CD4-positive, alpha-beta T cell (primary cell): ENCODE results near the gene TCHH. TPM values are rescaled to one million over a fixed set of nuclear protein-coding genes. Genes with fewer than 3 reads are reported as not detected.

Source experiments
- ATAC-seq: fragments of 200-7000 bp; cut with Tn5 transposase; one replicate; pipeline ENCODE4 v1.10.0; 2022; ENCODE audit warnings: mild to moderate bottlenecking; ENCODE audit not compliant: poor library complexity
- CTCF ChIA-PET: fragments of 350-600 bp; sonication (Branson Sonifier 250); formaldehyde crosslinking; loops from one replicate; lab custom pipeline; 2021; ENCODE audit warnings: antibody characterized with exemption, inconsistent platforms; lab: Charles Lee
- POLR2A ChIA-PET: fragments of 350-600 bp; sonication (Branson Sonifier 250); formaldehyde crosslinking; loops from one replicate; lab custom pipeline; 2021; ENCODE audit warnings: antibody characterized with exemption, inconsistent platforms; lab: Charles Lee
- DNase-seq, 14 experiments: peaks; one replicate each; pipeline ENCODE4 v3.0.0-alpha.2; 2013 to 2020; ENCODE audit warnings: mixed read lengths in 2 of 14
- H3K27ac ChIP-seq, 2 donors: one replicate each; pipeline versions ENCODE4 v1.5.1 to v1.7.0; 2013; ENCODE audit warnings: low read length in 2 of 2, low read depth in 1 of 2, mild to moderate bottlenecking in 1 of 2
- H3K27me3 ChIP-seq, 2 experiments: 1 replicate in 1 of 2; 2 replicates in 1 of 2; pipeline versions ENCODE4 v1.6.1 to v1.7.0; 2013; ENCODE audit warnings: low read length in 2 of 2, control low read depth in 1 of 2, mild to moderate bottlenecking in 1 of 2, moderate library complexity in 1 of 2; ENCODE audit not compliant: insufficient read depth in 2 of 2, control insufficient read depth in 1 of 2
- H3K36me3 ChIP-seq: one replicate; pipeline ENCODE4 v1.6.1; 2013; ENCODE audit warnings: low read length, control low read depth; ENCODE audit not compliant: insufficient read depth
- H3K4me1 ChIP-seq: one replicate; pipeline ENCODE4 v1.6.1; 2013; ENCODE audit warnings: low read length, control low read depth; ENCODE audit not compliant: insufficient read depth
- H3K4me3 ChIP-seq: one replicate; pipeline ENCODE4 v1.5.1; 2013; ENCODE audit warnings: mild to moderate bottlenecking, low read length, moderate library complexity
- H3K9me3 ChIP-seq, 2 experiments: 1 replicate in 1 of 2; 2 replicates in 1 of 2; pipeline versions ENCODE4 v1.6.1 to v1.7.0; 2013; ENCODE audit warnings: low read length in 2 of 2, mild to moderate bottlenecking in 2 of 2, control low read depth in 1 of 2, moderate library complexity in 1 of 2; ENCODE audit not compliant: control insufficient read depth in 1 of 2, insufficient read depth in 1 of 2
- H3K27ac Mint-ChIP-seq: one replicate; pipeline ENCODE4 v1.8.0; 2020; ENCODE audit warnings: mixed read lengths
- H3K27me3 Mint-ChIP-seq: one replicate; pipeline ENCODE4 v1.8.0; 2021; ENCODE audit warnings: mixed read lengths
- H3K36me3 Mint-ChIP-seq: one replicate; pipeline ENCODE4 v1.8.0; 2021; ENCODE audit warnings: low read depth, mixed read lengths
- H3K4me1 Mint-ChIP-seq: one replicate; pipeline ENCODE4 v1.8.0; 2021; ENCODE audit warnings: low read depth, mixed read lengths
- H3K4me3 Mint-ChIP-seq: one replicate; pipeline ENCODE4 v1.8.0; 2020; ENCODE audit warnings: mild to moderate bottlenecking, mixed read lengths
- H3K9me3 Mint-ChIP-seq: one replicate; pipeline ENCODE4 v1.8.0; 2020; ENCODE audit warnings: mixed read lengths
- CTCF ChIP-seq: fragments of 200-600 bp; IDR thresholded peaks from one replicate; pipeline ENCODE4 v1.8.0; 2022; ENCODE audit warnings: antibody characterized with exemption, mild to moderate bottlenecking
- intact Hi-C, 2 experiments: fragments of 100-400 bp; cut with DNase I in 1 of 2; cut with micrococcal nuclease in 1 of 2; formaldehyde crosslinking; loops; one replicate each; pipeline versions ENCODE4 v1.15.1 to v1.9.0; 2023 to 2025; cut with DNase I, micrococcal nuclease
- polyA plus RNA-seq, 2 donors: library from polyadenylated mRNA; unstranded; fragments of 120-200 nt; gene quantifications; one replicate each; pipeline ENCODE4 v1.2.1, GENCODE V29; 2013
- total RNA-seq, 174 experiments: library from RNA in 2 of 174; stranded (reverse) in 2 of 174; gene quantifications; one replicate each; pipeline ENCODE4 v1.2.3 and lab custom pipeline; 2021 to 2026

The TCHH gene, protein sequence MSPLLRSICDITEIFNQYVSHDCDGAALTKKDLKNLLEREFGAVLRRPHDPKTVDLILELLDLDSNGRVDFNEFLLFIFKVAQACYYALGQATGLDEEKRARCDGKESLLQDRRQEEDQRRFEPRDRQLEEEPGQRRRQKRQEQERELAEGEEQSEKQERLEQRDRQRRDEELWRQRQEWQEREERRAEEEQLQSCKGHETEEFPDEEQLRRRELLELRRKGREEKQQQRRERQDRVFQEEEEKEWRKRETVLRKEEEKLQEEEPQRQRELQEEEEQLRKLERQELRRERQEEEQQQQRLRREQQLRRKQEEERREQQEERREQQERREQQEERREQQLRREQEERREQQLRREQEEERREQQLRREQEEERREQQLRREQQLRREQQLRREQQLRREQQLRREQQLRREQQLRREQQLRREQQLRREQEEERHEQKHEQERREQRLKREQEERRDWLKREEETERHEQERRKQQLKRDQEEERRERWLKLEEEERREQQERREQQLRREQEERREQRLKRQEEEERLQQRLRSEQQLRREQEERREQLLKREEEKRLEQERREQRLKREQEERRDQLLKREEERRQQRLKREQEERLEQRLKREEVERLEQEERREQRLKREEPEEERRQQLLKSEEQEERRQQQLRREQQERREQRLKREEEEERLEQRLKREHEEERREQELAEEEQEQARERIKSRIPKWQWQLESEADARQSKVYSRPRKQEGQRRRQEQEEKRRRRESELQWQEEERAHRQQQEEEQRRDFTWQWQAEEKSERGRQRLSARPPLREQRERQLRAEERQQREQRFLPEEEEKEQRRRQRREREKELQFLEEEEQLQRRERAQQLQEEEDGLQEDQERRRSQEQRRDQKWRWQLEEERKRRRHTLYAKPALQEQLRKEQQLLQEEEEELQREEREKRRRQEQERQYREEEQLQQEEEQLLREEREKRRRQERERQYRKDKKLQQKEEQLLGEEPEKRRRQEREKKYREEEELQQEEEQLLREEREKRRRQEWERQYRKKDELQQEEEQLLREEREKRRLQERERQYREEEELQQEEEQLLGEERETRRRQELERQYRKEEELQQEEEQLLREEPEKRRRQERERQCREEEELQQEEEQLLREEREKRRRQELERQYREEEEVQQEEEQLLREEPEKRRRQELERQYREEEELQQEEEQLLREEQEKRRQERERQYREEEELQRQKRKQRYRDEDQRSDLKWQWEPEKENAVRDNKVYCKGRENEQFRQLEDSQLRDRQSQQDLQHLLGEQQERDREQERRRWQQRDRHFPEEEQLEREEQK (N-terminal part only)
- total RNA-seq (not detected), total RNA-seq (lab: John Stamatoyannopoulos, UW) (0 to 1.2 (median 0.05) reads per million in 172 experiments)
- 0.03 TPM for polyA plus RNA-seq (2013, experiment 1 of 2)
- 0.04 TPM for polyA plus RNA-seq (2013, experiment 2 of 2)

DNA sequence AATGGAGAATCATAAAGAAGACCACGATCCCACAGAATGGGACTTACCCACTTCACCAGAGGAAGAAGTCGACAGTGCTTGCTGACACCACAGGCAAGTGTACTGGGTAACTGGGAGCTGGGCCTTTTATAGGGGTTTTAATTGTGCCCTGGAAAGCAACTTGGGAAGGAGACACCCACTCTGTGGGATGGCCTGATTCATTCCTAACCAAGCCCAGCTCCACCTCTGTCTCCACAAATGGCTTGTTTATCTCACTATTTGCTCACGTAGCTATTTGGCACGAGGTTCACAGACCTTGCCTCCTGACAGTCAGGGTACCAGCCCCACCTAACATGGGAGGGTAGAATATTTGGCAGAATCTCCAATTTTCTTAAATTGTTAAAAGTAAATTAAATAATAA is at the start of gene TCHH:
TSS of gene TCHH (minus strand) at position 101 of the 400 bp plus-strand sequence. CDS start 1,364 bp downstream, outside the sequence.
- TF ChIP-seq CTCF: no peak
- intact Hi-C loops: no loop called here
- H3K27me3 Mint-ChIP-seq: peaks cover 42% of the 10 kb centered on the region
- H3K9me3 ChIP-seq: peaks cover 0 to 12% of the 10 kb centered on the region in 2 experiments
- H3K27ac ChIP-seq: no peak within 1 kb of the TSS
- no peaks in the 10 kb centered on the region for H3K4me1 Mint-ChIP-seq
- H3K27ac Mint-ChIP-seq: no peak within 1 kb of the TSS
- CTCF ChIA-PET: no interaction called here
- no peak for ATAC-seq
- H3K27me3 ChIP-seq: peaks cover 32 to 72% of the 10 kb centered on the region in 2 experiments
- peaks cover 24% of the 10 kb centered on the region for H3K4me1 ChIP-seq
- H3K36me3 ChIP-seq: no peaks in the 10 kb centered on the region
- POLR2A ChIA-PET: no interaction called here
- H3K4me3 Mint-ChIP-seq: no peak within 1 kb of the TSS
- no peak for DNase-seq
- H3K4me3 ChIP-seq: no peak within 1 kb of the TSS
- H3K36me3 Mint-ChIP-seq: no peaks in the 10 kb centered on the region
- no peaks in the 10 kb centered on the region for H3K9me3 Mint-ChIP-seq

DNA sequence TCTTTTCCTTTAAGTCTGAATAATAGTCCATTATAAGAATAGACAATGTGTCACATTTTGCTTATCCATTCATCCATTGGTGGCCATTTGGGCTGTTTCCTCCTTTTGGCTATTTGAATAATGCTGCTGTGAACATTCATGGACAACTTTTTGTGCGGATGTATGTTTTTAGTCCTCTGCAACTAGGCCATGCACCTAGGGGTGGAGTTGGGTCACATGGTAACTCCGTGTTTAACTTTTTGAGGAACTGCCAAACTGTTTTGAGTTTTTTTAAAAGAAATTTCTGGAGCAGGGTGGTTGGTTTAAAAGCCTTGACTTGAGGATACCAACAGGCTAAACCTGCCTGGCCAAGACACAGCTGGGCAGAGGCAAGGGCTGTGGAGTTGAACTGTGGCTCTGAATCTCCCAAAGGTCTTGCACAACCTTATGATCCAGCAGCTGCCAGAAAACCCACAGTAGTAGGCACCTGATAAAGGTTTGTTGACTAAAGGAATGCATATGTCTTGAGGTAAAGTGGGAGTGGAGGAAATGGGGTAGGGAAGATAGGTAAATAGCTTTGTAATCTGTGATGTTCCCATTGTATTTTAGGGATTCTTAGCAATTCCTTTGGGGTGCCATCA is 49.4 kb upstream of the TCHH start:
- H3K27ac ChIP-seq: no peak overlapping the region
- Mint-ChIP-seq H3K4me3 (no peak overlapping the region), H3K27ac (no peak overlapping the region), H3K27me3 (no peaks in the 10 kb centered on the region), H3K4me1 (peaks cover 7% of the 10 kb centered on the region), H3K36me3 (no peaks in the 10 kb centered on the region), H3K9me3 (no peaks in the 10 kb centered on the region)
- ChIA-PET CTCF (interaction anchor here (0.9 kb wide), 1 partner anchor 12 kb away, joined by 3 read pairs; no protein-coding TSS in a partner anchor), POLR2A (no interaction called here)
- TF ChIP-seq CTCF: no peak
- H3K9me3 ChIP-seq: no peaks in the 10 kb centered on the region
- ATAC-seq: no peak
- intact Hi-C loops: no loop called here
- H3K4me1 ChIP-seq: no peaks in the 10 kb centered on the region
- H3K27me3 ChIP-seq: peaks cover 0 to 4% of the 10 kb centered on the region in 2 experiments
- no peak overlapping the region for H3K4me3 ChIP-seq
- no peaks in the 10 kb centered on the region for H3K36me3 ChIP-seq
- DNase-seq: no peak
